HepG2 (cell line): ENCODE data around the gene METTL5. TPM values are rescaled to one million over a fixed set of nuclear protein-coding genes. Genes with fewer than 3 reads are reported as not detected.

Source experiments
- ASH2L ChIP-seq: fragments of 300-600, 200-600 bp; sonication (generic); IDR thresholded peaks from 2 replicates; pipeline ENCODE4 v1.7.0; 2017; ENCODE audit warnings: low read depth, mild to moderate bottlenecking, moderate library complexity, mixed read lengths, low read length; ENCODE audit not compliant: insufficient read length
- MTA1 ChIP-seq: sonication (generic); formaldehyde crosslinking; IDR thresholded peaks from 2 replicates; pipeline ENCODE4 v1.4.0; 2020; ENCODE audit warnings: missing genetic modification reagents, mild to moderate bottlenecking, borderline replicate concordance
- PITX1 ChIP-seq: sonication (generic); formaldehyde crosslinking; IDR thresholded peaks from 2 replicates; pipeline ENCODE4 v1.5.1; 2020; ENCODE audit warnings: mild to moderate bottlenecking, missing genetic modification reagents
- PTBP1 ChIP-seq: fragments of 200-400 bp; formaldehyde crosslinking; IDR thresholded peaks from 2 replicates; pipeline ENCODE4 v1.6.1; 2018; ENCODE audit warnings: low read length, low read depth; ENCODE audit not compliant: poor library complexity, severe bottlenecking
- SIN3B ChIP-seq: fragments of 150-350 bp; IDR thresholded peaks from 2 replicates; pipeline ENCODE4 v1.6.1; 2014; ENCODE audit warnings: low read length
- TEAD3 ChIP-seq: optimal IDR thresholded peaks from 2 replicates; pipeline ENCODE3; 2016; ENCODE audit warnings: borderline replicate concordance
- ZFP82 ChIP-seq: sonication (generic); formaldehyde crosslinking; IDR thresholded peaks from 2 replicates; pipeline ENCODE4 v1.5.1; 2020; ENCODE audit warnings: mild to moderate bottlenecking, missing genetic modification reagents, borderline replicate concordance
- ZNF33A ChIP-seq: sonication (generic); formaldehyde crosslinking; IDR thresholded peaks from 2 replicates; pipeline ENCODE4 v1.5.1; 2020; ENCODE audit warnings: missing genetic modification reagents, mild to moderate bottlenecking, moderate library complexity, borderline replicate concordance
- ZNF407 ChIP-seq: sonication (generic); formaldehyde crosslinking; IDR thresholded peaks from one replicate; pipeline ENCODE4 v1.5.1; 2020; ENCODE audit warnings: mild to moderate bottlenecking, missing genetic modification reagents; ENCODE audit errors: not compliant biosample characterization
- polyA plus RNA-seq, 8 experiments: library from polyadenylated mRNA; depleted of rRNA in 3 of 8; stranded (reverse) in 7 of 8; unstranded in 1 of 8; fragments of >200 nt; fragmentation: Illumina TruSeq in 4 of 8; extraction: Trizol in 4 of 8; gene quantifications; 2 replicates each; pipeline versions ENCODE4 v1.2.1 to v1.2.3, GENCODE V29; 2011 to 2016; ENCODE audit warnings: low read depth in 4 of 8, missing spikeins in 1 of 8, mixed read lengths in 1 of 8; ENCODE audit not compliant: insufficient read depth in 1 of 8
- total RNA-seq, 5 experiments: library from RNA; depleted of rRNA; stranded (reverse); fragments of >200 nt; fragmentation: Illumina TruSeq; extraction: Trizol; gene quantifications; 2 replicates each; pipeline ENCODE4 v1.2.3, GENCODE V29; 2016; ENCODE audit warnings: low read depth in 1 of 5
- TF ChIP-seq, protein P1 (sequence below): sonication (generic); formaldehyde crosslinking; IDR thresholded peaks from 2 replicates; pipeline ENCODE4 v1.4.0; 2020; ENCODE audit warnings: missing genetic modification reagents
- TF ChIP-seq, protein P2 (sequence below): IDR thresholded peaks from 2 replicates; pipeline ENCODE4 v1.6.1; 2016; ENCODE audit warnings: low read depth, control low read depth
- TF ChIP-seq, protein P3 (sequence below): sonication (generic); formaldehyde crosslinking; IDR thresholded peaks from 2 replicates; pipeline ENCODE4 v1.5.1; 2020; ENCODE audit warnings: mild to moderate bottlenecking, moderate library complexity, missing genetic modification reagents

Gene METTL5
- total and polyA plus RNA-seq, 2 of the 13 experiments (the other 11 are each of a cell fraction or from before 2014, with no cell fraction given): 50.7 to 95.1 TPM

- TF ChIP-seq, protein P1, sequence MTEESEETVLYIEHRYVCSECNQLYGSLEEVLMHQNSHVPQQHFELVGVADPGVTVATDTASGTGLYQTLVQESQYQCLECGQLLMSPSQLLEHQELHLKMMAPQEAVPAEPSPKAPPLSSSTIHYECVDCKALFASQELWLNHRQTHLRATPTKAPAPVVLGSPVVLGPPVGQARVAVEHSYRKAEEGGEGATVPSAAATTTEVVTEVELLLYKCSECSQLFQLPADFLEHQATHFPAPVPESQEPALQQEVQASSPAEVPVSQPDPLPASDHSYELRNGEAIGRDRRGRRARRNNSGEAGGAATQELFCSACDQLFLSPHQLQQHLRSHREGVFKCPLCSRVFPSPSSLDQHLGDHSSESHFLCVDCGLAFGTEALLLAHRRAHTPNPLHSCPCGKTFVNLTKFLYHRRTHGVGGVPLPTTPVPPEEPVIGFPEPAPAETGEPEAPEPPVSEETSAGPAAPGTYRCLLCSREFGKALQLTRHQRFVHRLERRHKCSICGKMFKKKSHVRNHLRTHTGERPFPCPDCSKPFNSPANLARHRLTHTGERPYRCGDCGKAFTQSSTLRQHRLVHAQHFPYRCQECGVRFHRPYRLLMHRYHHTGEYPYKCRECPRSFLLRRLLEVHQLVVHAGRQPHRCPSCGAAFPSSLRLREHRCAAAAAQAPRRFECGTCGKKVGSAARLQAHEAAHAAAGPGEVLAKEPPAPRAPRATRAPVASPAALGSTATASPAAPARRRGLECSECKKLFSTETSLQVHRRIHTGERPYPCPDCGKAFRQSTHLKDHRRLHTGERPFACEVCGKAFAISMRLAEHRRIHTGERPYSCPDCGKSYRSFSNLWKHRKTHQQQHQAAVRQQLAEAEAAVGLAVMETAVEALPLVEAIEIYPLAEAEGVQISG: no peak
- TF ChIP-seq, protein P2, sequence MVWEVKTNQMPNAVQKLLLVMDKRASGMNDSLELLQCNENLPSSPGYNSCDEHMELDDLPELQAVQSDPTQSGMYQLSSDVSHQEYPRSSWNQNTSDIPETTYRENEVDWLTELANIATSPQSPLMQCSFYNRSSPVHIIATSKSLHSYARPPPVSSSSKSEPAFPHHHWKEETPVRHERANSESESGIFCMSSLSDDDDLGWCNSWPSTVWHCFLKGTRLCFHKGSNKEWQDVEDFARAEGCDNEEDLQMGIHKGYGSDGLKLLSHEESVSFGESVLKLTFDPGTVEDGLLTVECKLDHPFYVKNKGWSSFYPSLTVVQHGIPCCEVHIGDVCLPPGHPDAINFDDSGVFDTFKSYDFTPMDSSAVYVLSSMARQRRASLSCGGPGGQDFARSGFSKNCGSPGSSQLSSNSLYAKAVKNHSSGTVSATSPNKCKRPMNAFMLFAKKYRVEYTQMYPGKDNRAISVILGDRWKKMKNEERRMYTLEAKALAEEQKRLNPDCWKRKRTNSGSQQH (CRISPR knock-in tag): 0 out of 2 replicates have a peak, but pooled peaks have one; percentile 26
- TF ChIP-seq PITX1 (CRISPR knock-in tag) (no peak), ZFP82 (CRISPR knock-in tag) (no peak), ASH2L (peak; percentile 44), ZNF33A (CRISPR knock-in tag) (no peak), PTBP1 (no peak), ZNF407 (CRISPR knock-in tag) (peak; percentile 79), MTA1 (CRISPR knock-in tag) (no peak), SIN3B (no peak), TEAD3 (CRISPR knock-in tag) (peak; percentile 59)
- TF ChIP-seq, protein P3, sequence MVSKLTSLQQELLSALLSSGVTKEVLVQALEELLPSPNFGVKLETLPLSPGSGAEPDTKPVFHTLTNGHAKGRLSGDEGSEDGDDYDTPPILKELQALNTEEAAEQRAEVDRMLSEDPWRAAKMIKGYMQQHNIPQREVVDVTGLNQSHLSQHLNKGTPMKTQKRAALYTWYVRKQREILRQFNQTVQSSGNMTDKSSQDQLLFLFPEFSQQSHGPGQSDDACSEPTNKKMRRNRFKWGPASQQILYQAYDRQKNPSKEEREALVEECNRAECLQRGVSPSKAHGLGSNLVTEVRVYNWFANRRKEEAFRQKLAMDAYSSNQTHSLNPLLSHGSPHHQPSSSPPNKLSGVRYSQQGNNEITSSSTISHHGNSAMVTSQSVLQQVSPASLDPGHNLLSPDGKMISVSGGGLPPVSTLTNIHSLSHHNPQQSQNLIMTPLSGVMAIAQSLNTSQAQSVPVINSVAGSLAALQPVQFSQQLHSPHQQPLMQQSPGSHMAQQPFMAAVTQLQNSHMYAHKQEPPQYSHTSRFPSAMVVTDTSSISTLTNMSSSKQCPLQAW (CRISPR knock-in tag): no peak
Observed at GRCh38 chr2:169828141-169828811, 3.6 kb upstream of the METTL5 start (continued).
